ENCODE measurements around the gene CAP1. TPM values are rescaled to one million over a fixed set of nuclear protein-coding genes. Genes with fewer than 3 reads are reported as not detected.

Gene CAP1
- total RNA-seq, 1 donor from 2014 or later = 378 TPM

DNA sequence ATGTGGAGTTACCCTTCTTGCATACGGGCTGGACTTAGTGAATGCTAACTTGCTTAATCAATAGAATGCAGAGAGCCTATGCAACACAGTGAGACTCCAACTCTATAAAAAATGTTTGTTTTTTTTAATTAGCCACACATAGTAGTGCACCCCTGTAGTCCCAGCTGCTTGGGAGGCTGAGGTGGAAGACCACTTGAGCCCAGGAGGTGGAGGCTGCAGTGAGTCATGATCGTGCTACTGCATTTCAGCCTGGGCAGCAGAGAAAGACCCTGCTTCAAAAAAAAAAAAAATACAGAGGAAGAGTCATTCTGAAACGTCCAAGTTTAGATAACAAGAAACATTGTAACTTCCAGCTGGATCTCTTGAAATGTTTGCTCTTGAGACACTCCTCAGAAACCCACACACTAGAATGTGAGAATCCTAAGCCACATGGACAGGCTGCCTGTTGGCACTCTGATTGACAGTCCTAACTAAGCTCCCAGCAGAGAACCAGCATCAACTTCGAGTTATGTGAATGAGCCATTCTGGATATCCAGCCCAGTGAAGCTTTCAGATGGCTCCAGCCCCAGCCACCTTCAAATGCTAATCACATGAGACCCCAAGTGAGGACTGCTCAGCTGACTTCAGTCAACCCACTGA lies 20.0 kb upstream of the CAP1 start:
- Mint-ChIP-seq H3K36me3 (ENCODE audit: low read depth, unreplicated experiment) (no peaks in the 10 kb centered on the region), H3K9me3 (ENCODE audit: unreplicated experiment) (no peaks in the 10 kb centered on the region), H3K4me3 (ENCODE audit: unreplicated experiment) (no peak overlapping the region), H3K27ac (ENCODE audit: unreplicated experiment) (no peak overlapping the region), H3K27me3 (ENCODE audit: unreplicated experiment) (no peaks in the 10 kb centered on the region), H3K4me1 (ENCODE audit: unreplicated experiment) (no peaks in the 10 kb centered on the region)
- TF ChIP-seq, protein P1, sequence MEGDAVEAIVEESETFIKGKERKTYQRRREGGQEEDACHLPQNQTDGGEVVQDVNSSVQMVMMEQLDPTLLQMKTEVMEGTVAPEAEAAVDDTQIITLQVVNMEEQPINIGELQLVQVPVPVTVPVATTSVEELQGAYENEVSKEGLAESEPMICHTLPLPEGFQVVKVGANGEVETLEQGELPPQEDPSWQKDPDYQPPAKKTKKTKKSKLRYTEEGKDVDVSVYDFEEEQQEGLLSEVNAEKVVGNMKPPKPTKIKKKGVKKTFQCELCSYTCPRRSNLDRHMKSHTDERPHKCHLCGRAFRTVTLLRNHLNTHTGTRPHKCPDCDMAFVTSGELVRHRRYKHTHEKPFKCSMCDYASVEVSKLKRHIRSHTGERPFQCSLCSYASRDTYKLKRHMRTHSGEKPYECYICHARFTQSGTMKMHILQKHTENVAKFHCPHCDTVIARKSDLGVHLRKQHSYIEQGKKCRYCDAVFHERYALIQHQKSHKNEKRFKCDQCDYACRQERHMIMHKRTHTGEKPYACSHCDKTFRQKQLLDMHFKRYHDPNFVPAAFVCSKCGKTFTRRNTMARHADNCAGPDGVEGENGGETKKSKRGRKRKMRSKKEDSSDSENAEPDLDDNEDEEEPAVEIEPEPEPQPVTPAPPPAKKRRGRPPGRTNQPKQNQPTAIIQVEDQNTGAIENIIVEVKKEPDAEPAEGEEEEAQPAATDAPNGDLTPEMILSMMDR (IDR thresholded peaks at IDR 0.05; ENCODE audit: unreplicated experiment) = no peak
- no peak for DNase-seq (ENCODE audit: low spot score)

DNA sequence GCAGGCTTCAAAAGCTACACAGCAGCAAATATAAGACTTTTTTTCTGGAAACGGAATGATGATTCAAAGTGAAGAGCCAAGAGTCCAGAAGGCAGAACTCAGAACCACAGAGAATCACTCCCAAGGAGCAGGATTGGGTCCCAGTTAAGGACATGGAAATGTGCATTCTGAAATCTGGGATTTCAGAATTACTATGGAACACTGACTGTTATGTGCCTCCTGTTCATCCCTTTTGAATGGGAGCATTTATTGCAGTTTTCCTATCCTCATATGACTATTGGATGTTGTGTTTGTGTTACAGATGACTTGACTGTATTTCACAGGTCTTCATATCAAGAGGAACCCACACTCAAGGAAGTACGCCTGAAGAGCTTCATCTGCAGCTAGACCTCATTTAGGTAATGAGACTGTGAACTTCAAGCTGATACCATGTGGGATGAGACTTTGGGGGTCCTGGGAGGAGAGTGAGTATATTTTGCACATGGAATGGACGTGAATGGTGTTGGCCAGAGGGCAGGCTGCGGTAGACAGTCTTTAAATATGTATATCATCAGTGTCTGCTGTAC lies 17.1 kb upstream of the CAP1 start:
- no peaks in the 10 kb centered on the region for H3K36me3 Mint-ChIP-seq (ENCODE audit: low read depth, unreplicated experiment)
- no peaks in the 10 kb centered on the region for H3K4me1 Mint-ChIP-seq (ENCODE audit: unreplicated experiment)
- TF ChIP-seq, protein P1 (IDR thresholded peaks at IDR 0.05; ENCODE audit: unreplicated experiment) = no peak
- no peaks in the 10 kb centered on the region for H3K9me3 Mint-ChIP-seq (ENCODE audit: unreplicated experiment)
- no peak overlapping the region for H3K27ac Mint-ChIP-seq (ENCODE audit: unreplicated experiment)
- peaks cover 4% of the 10 kb centered on the region for H3K27me3 Mint-ChIP-seq (ENCODE audit: unreplicated experiment)
- no peak overlapping the region for H3K4me3 Mint-ChIP-seq (ENCODE audit: unreplicated experiment)
- no peak for DNase-seq (ENCODE audit: low spot score)

DNA sequence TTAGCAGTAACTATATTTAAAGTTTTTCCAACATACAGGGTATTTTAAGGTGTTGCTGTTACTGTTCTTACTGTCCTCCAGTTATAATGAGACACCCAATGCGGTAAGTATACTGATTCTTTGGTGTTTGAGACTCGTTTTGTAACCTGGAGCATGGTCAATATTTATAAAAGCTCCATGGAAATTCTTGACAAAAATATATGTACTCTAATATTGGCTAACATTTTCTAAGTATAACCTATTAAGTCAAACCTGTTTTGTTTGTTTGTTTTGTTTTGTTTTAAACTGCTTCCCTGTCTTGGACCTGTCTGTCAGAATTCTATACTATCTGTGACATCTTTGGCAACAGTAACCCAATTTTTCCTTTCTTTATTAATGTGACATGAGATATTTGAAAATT lies 15.9 kb upstream of the CAP1 start:
- Mint-ChIP-seq H3K4me3 (ENCODE audit: unreplicated experiment) (no peak overlapping the region), H3K27ac (ENCODE audit: unreplicated experiment) (no peak overlapping the region), H3K4me1 (ENCODE audit: unreplicated experiment) (peaks cover 3% of the 10 kb centered on the region), H3K27me3 (ENCODE audit: unreplicated experiment) (peaks cover 4% of the 10 kb centered on the region), H3K9me3 (ENCODE audit: unreplicated experiment) (no peaks in the 10 kb centered on the region), H3K36me3 (ENCODE audit: low read depth, unreplicated experiment) (no peaks in the 10 kb centered on the region)
- TF ChIP-seq, protein P1 (IDR thresholded peaks at IDR 0.05; ENCODE audit: unreplicated experiment) = no peak
- DNase-seq (ENCODE audit: low spot score) = no peak

DNA sequence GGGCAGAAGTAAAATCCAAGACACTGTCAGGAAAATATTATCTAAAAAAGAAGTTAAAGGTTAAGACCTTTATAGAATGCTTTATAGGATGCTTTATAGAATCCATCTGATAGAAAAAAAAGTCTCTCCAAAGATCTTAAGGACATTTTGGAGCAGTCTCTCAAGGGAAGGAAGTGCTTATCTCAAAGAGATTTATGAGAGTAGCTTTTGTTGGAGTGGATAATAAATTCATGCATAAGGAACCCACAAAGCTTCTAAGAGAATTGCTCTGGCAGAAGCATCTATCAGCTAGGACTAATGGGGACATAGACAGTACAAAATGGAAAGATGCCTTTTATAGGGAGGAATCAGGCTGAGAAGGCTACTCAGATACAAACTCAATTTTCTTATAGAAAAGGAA lies 12.9 kb upstream of the CAP1 start:
- TF ChIP-seq, protein P1 (IDR thresholded peaks at IDR 0.05; ENCODE audit: unreplicated experiment) = no peak
- Mint-ChIP-seq H3K27ac (ENCODE audit: unreplicated experiment) (no peak overlapping the region), H3K27me3 (ENCODE audit: unreplicated experiment) (peaks cover 4% of the 10 kb centered on the region), H3K4me1 (ENCODE audit: unreplicated experiment) (peaks cover 10% of the 10 kb centered on the region), H3K36me3 (ENCODE audit: low read depth, unreplicated experiment) (no peaks in the 10 kb centered on the region), H3K9me3 (ENCODE audit: unreplicated experiment) (no peaks in the 10 kb centered on the region), H3K4me3 (ENCODE audit: unreplicated experiment) (no peak overlapping the region)
- DNase-seq (ENCODE audit: low spot score) = no peak

DNA sequence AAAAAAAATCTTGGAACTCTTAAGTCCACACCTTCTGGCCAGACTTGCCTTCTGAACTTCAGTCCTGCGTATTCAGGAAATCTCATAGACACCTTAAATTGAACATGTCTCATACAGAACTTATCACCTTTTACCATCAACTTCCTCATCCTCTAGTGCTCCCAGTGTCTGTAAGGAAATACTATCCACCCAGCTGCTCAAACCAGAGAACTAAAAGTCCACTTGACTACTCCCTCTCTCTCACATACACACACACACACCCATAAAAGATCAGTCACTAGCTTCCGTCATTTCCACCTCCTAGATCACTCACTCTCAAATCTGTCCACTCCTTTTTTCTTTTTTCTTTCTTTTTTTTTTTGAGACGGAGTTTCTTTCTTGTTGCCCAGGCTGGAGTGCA lies 10.9 kb upstream of the CAP1 start:
- no peak for DNase-seq (ENCODE audit: low spot score)
- no peak overlapping the region for H3K27ac Mint-ChIP-seq (ENCODE audit: unreplicated experiment)
- H3K4me3 Mint-ChIP-seq (ENCODE audit: unreplicated experiment) = no peak overlapping the region
- no peaks in the 10 kb centered on the region for H3K9me3 Mint-ChIP-seq (ENCODE audit: unreplicated experiment)
- peaks cover 10% of the 10 kb centered on the region for H3K4me1 Mint-ChIP-seq (ENCODE audit: unreplicated experiment)
- peaks cover 4% of the 10 kb centered on the region for H3K27me3 Mint-ChIP-seq (ENCODE audit: unreplicated experiment)
- TF ChIP-seq, protein P1 (IDR thresholded peaks at IDR 0.05; ENCODE audit: unreplicated experiment) = no peak
- H3K36me3 Mint-ChIP-seq (ENCODE audit: low read depth, unreplicated experiment) = no peaks in the 10 kb centered on the region

Data from endothelial cell (in vitro differentiated cells).